ES-I3 (cell line): ENCODE results near the gene SIRT6.
"Not testable (repeated sequence)": the region's sequence is repeated elsewhere in the genome, so short reads cannot be mapped to it uniquely, and the experiment has no call there.

Experiments used
- H3K36me3 ChIP-seq: 2 replicates; pipeline ENCODE4 v1.6.1; 2013; ENCODE audit warnings: mild to moderate bottlenecking, low read length, control low read depth, moderate library complexity; ENCODE audit not compliant: insufficient read depth
- H3K4me1 ChIP-seq: 2 replicates; pipeline ENCODE4 v1.6.1; 2013; ENCODE audit warnings: mild to moderate bottlenecking, control low read depth, low read length; ENCODE audit not compliant: insufficient read depth
- H3K9ac ChIP-seq: 2 replicates; pipeline ENCODE4 v1.6.1; 2013; ENCODE audit warnings: low read depth, mild to moderate bottlenecking, low read length, moderate library complexity
- H3K9me3 ChIP-seq: 2 replicates; pipeline ENCODE4 v1.6.1; 2013; ENCODE audit warnings: mild to moderate bottlenecking, low read length, moderate library complexity; ENCODE audit not compliant: control insufficient read depth, insufficient read depth

The SIRT6 gene

GRCh38 chr19:4194353-4194752 is 12.0 kb upstream of the SIRT6 start:
- Histone ChIP-seq H3K4me1 (no peaks in the 10 kb centered on the region; the same call in 1 of the 2 replicates), H3K36me3 (no peaks in the 10 kb centered on the region), H3K9me3 (no peaks in the 10 kb centered on the region; the same call in 1 of the 2 replicates), H3K9ac (no peak overlapping the region)

DNA sequence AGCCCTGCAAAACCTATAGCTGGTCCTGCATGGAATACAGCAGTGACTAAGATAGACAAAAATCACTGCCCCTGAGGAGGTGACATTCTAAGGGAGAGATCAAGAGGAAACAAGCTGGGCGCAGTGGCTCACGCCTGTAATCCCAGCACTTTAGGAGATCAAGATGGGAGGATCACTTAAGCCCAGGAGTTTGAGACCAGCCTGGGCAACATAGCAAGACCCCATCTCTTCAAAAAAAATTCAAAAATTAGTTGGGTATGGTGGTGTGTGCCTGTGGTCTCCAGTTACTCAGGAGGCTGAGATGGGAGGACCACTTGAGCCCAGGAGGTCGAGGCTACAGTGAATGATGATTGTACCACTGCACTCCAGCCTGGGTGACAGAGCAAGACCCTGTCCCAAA is 10.2 kb upstream of the SIRT6 start:
- H3K4me1 ChIP-seq, H3K36me3 ChIP-seq, H3K9ac ChIP-seq, H3K9me3 ChIP-seq: not testable (repeated sequence)

DNA sequence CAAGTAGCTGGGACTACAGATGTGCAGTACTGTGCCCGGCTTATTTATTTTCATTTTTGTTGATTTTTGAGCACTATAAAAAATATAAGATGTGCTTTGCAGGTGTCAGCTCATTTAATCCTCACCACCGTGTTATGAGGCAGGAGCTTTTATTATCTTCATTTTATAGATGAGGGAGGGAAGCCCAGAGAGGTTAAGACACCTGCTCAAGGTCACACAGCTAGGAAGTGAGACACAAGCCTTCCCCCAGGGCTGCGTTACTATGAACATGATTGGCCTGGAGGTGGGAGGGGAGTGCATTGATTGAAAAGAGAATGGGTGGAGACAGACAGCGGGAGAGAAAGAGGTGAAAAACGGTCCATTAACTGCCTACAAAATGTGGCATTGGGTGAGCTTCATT is 7.3 kb upstream of the SIRT6 start:
- no peak overlapping the region for H3K9ac ChIP-seq
- no peaks in the 10 kb centered on the region; the same call in 1 of the 2 replicates for H3K4me1 ChIP-seq
- H3K9me3 ChIP-seq, result no peaks in the 10 kb centered on the region
- no peaks in the 10 kb centered on the region for H3K36me3 ChIP-seq

DNA sequence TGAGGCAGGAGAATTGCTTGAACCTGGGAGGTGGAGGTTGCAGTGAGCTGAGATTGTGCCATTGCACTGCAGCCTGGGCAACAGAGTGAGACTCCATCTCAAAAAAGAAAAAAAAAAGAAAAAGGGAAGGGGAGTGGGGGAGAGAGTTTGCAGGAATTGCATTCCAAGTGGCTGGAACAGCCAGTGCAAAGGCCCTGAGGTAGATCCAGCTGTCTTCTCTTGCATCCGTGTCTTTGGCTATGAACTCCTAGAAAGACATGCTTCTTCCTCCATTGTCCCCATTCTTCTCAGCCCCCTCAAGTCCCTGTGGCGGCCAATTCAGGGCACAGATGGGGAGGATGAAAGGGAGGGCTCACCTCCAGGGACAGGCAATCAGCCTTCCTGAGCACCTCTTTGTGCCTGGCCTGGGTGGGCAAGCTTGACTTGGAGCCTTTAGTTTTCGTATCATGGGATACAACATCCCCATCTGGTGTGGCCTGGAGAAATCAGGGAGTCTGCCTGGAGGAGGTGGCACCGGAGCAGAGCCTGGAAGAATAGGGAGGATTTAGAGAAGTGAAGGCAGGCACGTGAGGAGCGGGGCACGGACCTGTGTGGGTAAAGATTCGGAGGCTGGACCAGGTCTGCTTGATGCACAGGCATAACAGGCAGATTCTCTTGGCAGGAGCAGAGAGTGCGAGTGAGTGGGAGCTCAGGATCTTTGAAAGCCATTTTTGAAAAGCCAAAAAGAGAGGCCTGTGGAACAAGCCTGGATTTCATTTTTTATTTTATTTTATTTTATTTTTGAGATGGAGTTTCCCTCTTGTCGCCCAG is 5.2 kb upstream of the SIRT6 start:
- Histone ChIP-seq H3K9me3 (no peaks in the 10 kb centered on the region), H3K4me1 (no peaks in the 10 kb centered on the region; the same call in 1 of the 2 replicates), H3K36me3 (no peaks in the 10 kb centered on the region), H3K9ac (no peak overlapping the region)

DNA sequence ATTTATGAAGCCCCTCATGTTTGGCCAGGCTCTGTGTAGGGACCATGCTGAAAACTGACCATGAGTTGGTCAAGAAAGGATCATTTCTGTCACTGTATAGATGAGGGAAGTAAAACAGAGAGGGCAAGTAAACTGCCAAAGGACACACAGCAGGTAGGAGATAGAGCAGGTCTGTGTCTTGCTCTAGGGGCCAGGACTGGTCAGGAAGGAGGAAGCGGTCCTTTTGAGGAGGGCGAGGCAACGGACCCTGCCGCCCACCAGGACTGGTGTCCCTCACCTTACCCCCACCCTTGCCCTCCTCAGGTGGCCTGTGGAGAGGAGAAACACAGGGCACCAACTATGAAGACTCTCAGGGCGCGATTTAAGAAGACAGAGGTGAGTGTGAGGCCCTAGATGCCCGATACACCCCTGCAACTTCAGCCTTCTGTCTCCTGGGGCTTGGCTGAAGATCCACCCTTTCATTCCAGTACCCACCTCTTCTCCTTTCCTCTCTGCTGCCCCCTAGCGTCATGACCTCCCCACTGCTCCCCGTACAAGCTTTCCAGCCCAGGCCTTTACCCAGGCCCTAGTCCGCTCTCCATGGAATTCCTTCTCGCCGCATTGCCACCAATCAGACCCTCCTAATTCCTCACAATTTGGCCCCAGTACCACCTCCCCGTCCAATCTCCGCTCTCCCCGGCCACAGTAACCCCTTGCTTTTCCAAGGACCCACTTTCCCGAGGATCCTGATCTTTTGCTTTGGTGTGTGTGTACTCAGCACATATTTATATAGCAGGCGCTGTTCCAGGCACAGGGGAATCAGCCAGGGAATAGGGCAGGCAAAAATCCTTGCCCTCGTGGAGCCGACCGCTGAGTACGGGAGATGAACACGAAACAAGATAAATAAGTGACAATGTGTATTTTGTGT is 4.0 kb upstream of the SIRT6 start:
- H3K36me3 ChIP-seq, result no peaks in the 10 kb centered on the region
- H3K9me3 ChIP-seq, result no peaks in the 10 kb centered on the region
- no peaks in the 10 kb centered on the region; the same call in 1 of the 2 replicates for H3K4me1 ChIP-seq
- no peak overlapping the region for H3K9ac ChIP-seq

- no peaks in the 10 kb centered on the region; the same call in 1 of the 2 replicates for H3K4me1 ChIP-seq
- no peaks in the 10 kb centered on the region for H3K9me3 ChIP-seq
- H3K9ac ChIP-seq, result no peak overlapping the region
- no peaks in the 10 kb centered on the region for H3K36me3 ChIP-seq
Measured at GRCh38 chr19:4185413-4186086, 3.2 kb upstream of the SIRT6 start.

DNA sequence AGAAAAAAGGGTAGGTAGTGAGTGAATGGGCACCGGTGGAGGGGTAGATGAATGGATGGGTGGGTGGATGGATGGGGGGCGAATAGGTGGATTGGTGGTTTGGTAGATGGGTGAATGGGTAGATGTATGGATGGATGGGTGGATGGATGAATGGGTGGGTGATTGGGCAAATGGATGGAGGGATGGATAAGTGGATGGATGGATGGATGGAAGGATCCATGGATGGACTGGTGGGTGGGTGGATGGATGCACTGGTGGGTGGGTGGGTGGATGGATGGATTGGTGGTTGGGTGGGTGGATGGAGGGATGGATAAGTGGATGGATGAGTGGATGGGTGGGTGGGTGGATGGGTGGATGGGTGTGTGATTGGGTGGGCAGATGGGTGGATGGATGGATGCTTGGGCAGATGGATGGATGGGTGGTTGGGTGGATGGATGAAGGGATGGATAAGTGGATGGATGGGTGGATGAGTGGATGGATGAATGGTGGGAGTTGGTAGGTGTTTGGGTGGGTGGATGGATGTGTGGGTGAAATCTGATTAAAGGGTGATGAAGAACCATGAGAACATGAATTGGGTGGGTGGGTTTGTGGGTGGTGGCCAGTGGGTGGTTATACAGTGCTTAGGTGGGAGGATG is 2.5 kb upstream of the SIRT6 start:
- no peaks in the 10 kb centered on the region; the same call in 1 of the 2 replicates for H3K4me1 ChIP-seq
- H3K9me3 ChIP-seq, result no peaks in the 10 kb centered on the region
- no peak overlapping the region for H3K9ac ChIP-seq
- no peaks in the 10 kb centered on the region for H3K36me3 ChIP-seq

- H3K36me3 ChIP-seq, result no peaks in the 10 kb centered on the region
- H3K9me3 ChIP-seq, result no peaks in the 10 kb centered on the region
- no peaks in the 10 kb centered on the region; the same call in 1 of the 2 replicates for H3K4me1 ChIP-seq
- H3K9ac ChIP-seq, result no peak overlapping the region; the same call in 1 of the 2 replicates
Measured at GRCh38 chr19:4183967-4184717, 1.8 kb upstream of the SIRT6 start.

GRCh38 chr19:4181053-4181508 is 1.3 kb downstream of the SIRT6 start:
- H3K9ac ChIP-seq, result no peak overlapping the region
- H3K4me1 ChIP-seq, result no peaks in the 10 kb centered on the region; the same call in 1 of the 2 replicates
- H3K9me3 ChIP-seq, result no peaks in the 10 kb centered on the region
- H3K36me3 ChIP-seq, result peaks cover 4% of the 10 kb centered on the region; the same call in 1 of the 2 replicates

- H3K9ac ChIP-seq, result no peak overlapping the region
- H3K36me3 ChIP-seq, result peaks cover 4% of the 10 kb centered on the region; the same call in 1 of the 2 replicates
- no peaks in the 10 kb centered on the region for H3K9me3 ChIP-seq
Measured at GRCh38 chr19:4178990-4179389, 3.4 kb downstream of the SIRT6 start.

DNA sequence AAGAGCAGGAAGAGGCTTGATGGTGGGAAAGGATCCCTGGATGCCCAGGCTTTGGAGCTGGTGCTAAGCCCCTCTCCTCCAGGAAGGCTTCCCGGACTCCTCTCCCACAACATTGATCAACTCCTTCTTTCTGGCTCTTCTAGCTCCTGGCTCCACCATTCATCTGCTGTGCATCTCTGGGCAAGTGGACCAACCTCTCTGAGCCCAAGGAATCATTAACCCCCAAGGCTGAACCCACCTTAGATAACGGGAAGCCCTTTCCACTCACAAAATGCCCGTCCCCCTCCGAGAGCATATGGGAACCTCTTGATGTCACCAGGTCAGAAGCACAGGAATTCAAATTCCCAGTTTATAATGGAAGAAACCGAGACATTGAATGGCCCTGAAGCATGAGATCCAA is 5.2 kb downstream of the SIRT6 start:
- Histone ChIP-seq H3K4me1 (no peaks in the 10 kb centered on the region), H3K9ac (no peak overlapping the region), H3K36me3 (peaks cover 4% of the 10 kb centered on the region; the same call in 1 of the 2 replicates), H3K9me3 (no peaks in the 10 kb centered on the region)

More at GRCh38 chr19:4178990-4179389, 3.4 kb downstream of the SIRT6 start:
- no peaks in the 10 kb centered on the region for H3K4me1 ChIP-seq

GRCh38 chr19:4175669-4175931 is 6.8 kb downstream of the SIRT6 start:
- H3K9me3 ChIP-seq, result no peaks in the 10 kb centered on the region
- H3K36me3 ChIP-seq, result peaks cover 4% of the 10 kb centered on the region; the same call in 1 of the 2 replicates
- no peak overlapping the region for H3K9ac ChIP-seq
- H3K4me1 ChIP-seq, result no peaks in the 10 kb centered on the region

DNA sequence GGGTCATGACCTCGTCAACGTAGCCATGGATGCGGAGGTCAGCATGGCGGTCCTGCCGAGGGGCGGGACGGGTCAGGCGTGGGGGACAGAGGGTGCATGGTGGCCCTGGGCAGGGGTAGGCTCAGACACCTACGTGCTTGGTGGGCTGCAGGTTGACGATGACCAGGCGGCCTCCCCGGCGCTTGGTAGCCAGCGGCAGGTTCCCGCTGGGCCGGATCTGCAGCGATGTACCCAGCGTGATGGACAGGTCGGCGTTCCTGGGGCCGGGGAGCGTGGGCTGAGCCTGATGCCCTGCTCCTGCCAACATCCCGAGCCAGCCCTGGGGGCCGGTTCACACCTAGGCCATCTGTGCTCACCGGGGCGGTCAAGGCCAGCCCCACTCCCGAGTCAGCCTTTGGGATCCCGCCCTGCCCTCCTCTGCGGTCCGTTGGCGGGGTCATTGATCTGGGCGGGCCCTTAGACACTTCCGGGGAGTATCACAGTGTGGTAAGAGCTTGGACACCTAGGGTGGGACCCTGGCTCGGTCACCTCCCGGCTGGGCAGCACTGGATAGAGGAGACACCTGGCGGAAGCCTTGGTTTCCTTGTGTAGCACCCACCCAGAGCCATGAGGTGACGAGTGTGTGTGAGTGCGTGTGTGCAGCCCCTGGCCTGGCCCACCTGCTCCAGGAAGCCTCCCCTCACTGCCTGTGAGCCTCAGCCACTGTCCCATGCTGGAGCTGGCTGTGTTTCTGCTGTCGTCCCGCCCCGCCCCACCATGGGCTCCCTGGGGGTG is 7.3 kb downstream of the SIRT6 start:
- H3K4me1 ChIP-seq, result no peaks in the 10 kb centered on the region
- no peaks in the 10 kb centered on the region for H3K9me3 ChIP-seq
- H3K36me3 ChIP-seq, result peaks cover 4% of the 10 kb centered on the region; the same call in 1 of the 2 replicates
- H3K9ac ChIP-seq, result no peak overlapping the region
